PC-3 (cell line): ENCODE measurements around the gene FKBP2. TPM values are rescaled to one million over a fixed set of nuclear protein-coding genes. Genes with fewer than 3 reads are reported as not detected.

Experiments used
- ATAC-seq: fragments of 200-7000 bp; cut with Tn5 transposase; 2 replicates; pipeline ENCODE4 v1.9.1; 2020; ENCODE audit warnings: mild to moderate bottlenecking, moderate library complexity
- BruUV-seq: library from RNA; stranded (reverse); fragments of 400-500 nt; replicated peaks from 2 replicates; lab custom pipeline; 2021; lab: Mats Ljungman, UMichigan
- CTCF ChIA-PET: fragments of 300-600 bp; sonication (Branson Sonifier 250); formaldehyde crosslinking; loops from one replicate; lab custom pipeline; 2022; ENCODE audit warnings: antibody characterized with exemption; lab: Charles Lee
- POLR2A ChIA-PET: fragments of 300-600 bp; sonication (Branson Sonifier 250); formaldehyde crosslinking; loops from one replicate; lab custom pipeline; 2022; ENCODE audit warnings: antibody characterized with exemption; ENCODE audit not compliant: unreplicated experiment; lab: Charles Lee
- DNase-seq: peaks from one replicate; pipeline ENCODE4 v3.0.0-alpha.2; 2015
- H2AFZ ChIP-seq: fragments of 300-600 bp; sonication (generic); 2 replicates; pipeline ENCODE4 v1.6.0; 2016; ENCODE audit warnings: antibody characterized with exemption, low read length
- H3F3A ChIP-seq: fragments of 300-600 bp; sonication (generic); one replicate; pipeline ENCODE4 v1.6.0; 2017; ENCODE audit warnings: antibody characterized with exemption, low read length, control low read depth, mild to moderate bottlenecking; ENCODE audit not compliant: unreplicated experiment
- H3K27ac ChIP-seq: fragments of 300-600 bp; sonication (generic); 2 replicates; pipeline ENCODE4 v1.5.1; 2016; ENCODE audit warnings: mild to moderate bottlenecking, low read length
- H3K27me3 ChIP-seq: fragments of 300-600 bp; sonication (generic); 2 replicates; pipeline ENCODE4 v1.6.1; 2016; ENCODE audit warnings: low read length, mixed read lengths
- H3K36me3 ChIP-seq: fragments of 300-600 bp; sonication (generic); 2 replicates; pipeline ENCODE4 v1.6.1; 2016; ENCODE audit warnings: low read depth, mixed run types, low read length, mixed read lengths
- H3K4me1 ChIP-seq: fragments of 300-600 bp; sonication (generic); 2 replicates; pipeline ENCODE4 v1.5.1; 2016; ENCODE audit warnings: low read length; ENCODE audit not compliant: insufficient read depth
- H3K4me2 ChIP-seq: fragments of 300-600 bp; sonication (generic); 2 replicates; pipeline ENCODE4 v1.6.0; 2016; ENCODE audit warnings: low read length
- H3K4me3 ChIP-seq: fragments of 300-600 bp; sonication (generic); 2 replicates; pipeline ENCODE4 v1.5.1; 2016; ENCODE audit warnings: mild to moderate bottlenecking, low read length, mixed read lengths
- H3K79me2 ChIP-seq: fragments of 300-600 bp; sonication (generic); 2 replicates; pipeline ENCODE4 v1.6.1; 2017; ENCODE audit warnings: low read length, mixed read lengths
- H3K9ac ChIP-seq: fragments of 300-600 bp; sonication (generic); 2 replicates; pipeline ENCODE4 v1.6.0; 2016; ENCODE audit warnings: mild to moderate bottlenecking, low read length
- H3K9me2 ChIP-seq: fragments of 300-600 bp; sonication (generic); replicated peaks from 2 replicates; pipeline ENCODE4 v1.6.1; 2016; ENCODE audit warnings: mixed run types, low read length, mixed read lengths
- H3K9me3 ChIP-seq: fragments of 300-600 bp; sonication (generic); 2 replicates; pipeline ENCODE4 v1.6.1; 2016; ENCODE audit warnings: low read length, mixed read lengths
- H4K20me1 ChIP-seq: fragments of 300-600 bp; sonication (generic); 2 replicates; pipeline ENCODE4 v1.6.1; 2016; ENCODE audit warnings: low read length, mixed read lengths
- EZH2 ChIP-seq: fragments of 300-600 bp; sonication (generic); IDR thresholded peaks from one replicate; pipeline ENCODE4 v1.6.1; 2017; ENCODE audit warnings: antibody characterized with exemption, mild to moderate bottlenecking, low read length; ENCODE audit not compliant: unreplicated experiment
- EZH2phosphoT487 ChIP-seq: fragments of 300-600 bp; sonication (generic); IDR thresholded peaks from 2 replicates; pipeline ENCODE4 v1.6.1; 2018; ENCODE audit warnings: mild to moderate bottlenecking, antibody characterized with exemption, low read length, borderline replicate concordance
- intact Hi-C: fragments of 100-400 bp; cut with micrococcal nuclease; formaldehyde crosslinking; loops from 2 replicates; pipeline ENCODE4 v1.9.0; 2023
- total RNA-seq: library from RNA; depleted of rRNA; stranded (reverse); fragments of >200 nt; gene quantifications from 2 replicates; pipeline ENCODE4 v1.2.3, GENCODE V29; 2014
- TF ChIP-seq, protein P1 (sequence below): fragments of 300-600 bp; sonication (generic); conservative IDR thresholded peaks from 2 replicates; pipeline ENCODE4 v1.5.1; 2017; ENCODE audit warnings: antibody characterized with exemption, low read depth, mild to moderate bottlenecking, low read length

FKBP2 gene
- total RNA-seq, 1 experiment from 2014 or later: 215 TPM

DNA sequence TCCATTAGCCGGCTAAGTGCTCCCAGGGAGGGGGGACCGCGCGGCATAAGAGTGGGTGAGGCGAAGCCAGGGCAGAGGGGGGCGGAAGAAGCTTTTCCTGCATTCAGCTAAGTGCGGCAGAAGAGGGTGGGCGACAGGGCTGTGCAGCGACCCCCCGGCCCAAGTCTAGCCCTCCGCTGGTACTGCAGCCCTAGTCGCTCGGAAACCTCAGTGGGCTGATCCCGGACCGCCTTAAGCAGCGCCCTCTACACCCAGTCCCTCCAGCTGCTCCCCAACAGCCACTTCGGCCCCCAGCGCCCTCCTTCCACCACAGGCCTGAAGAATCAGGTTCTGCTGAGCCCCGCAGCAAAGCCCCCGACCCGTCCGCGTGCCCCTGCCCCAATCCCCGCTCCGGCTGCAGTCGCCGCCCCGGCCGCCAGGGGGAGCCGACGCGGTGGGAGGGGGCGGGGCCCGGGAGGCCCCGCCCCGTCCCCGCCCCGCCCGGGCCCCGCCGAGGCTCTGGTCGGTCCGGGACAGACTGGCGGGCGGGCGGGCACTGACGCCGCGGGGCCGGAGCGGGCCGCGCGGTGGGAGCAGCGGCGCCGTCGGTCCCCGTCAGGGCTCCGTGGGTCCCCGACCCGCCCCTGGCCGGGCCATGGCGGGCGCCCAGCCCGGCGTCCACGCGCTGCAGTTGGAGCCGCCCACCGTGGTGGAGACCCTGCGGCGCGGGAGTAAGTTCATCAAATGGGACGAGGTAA is 10.3 kb downstream of the FKBP2 start, which contains the start of gene PLCB3:
PLCB3 (plus strand) TSS at position 515 of the 737 bp plus-strand sequence; CDS start at position 635, 120 bp downstream.
- ChIA-PET CTCF (interaction anchor here (1.2 to 1.3 kb wide), 2 partner anchors 53 to 104 kb away, joined by 3 to 5 read pairs; no protein-coding TSS in a partner anchor), POLR2A (interaction anchor here (0.7 kb wide), 1 partner anchor 44 kb away, joined by 4 read pairs; no protein-coding TSS in a partner anchor)
- Histone ChIP-seq H3K4me3 (peak within 1 kb of the TSS; percentile 85), H3K9me2 (no peaks in the 10 kb centered on the region), H3K4me2 (peak within 1 kb of the TSS; percentile 98), H3K79me2 (peaks cover 27% of the 10 kb centered on the region), H3F3A (no peaks in the 10 kb centered on the region), H3K27me3 (no peaks in the 10 kb centered on the region), H3K27ac (no peak within 1 kb of the TSS), H3K9me3 (no peaks in the 10 kb centered on the region), H3K36me3 (peaks cover 15% of the 10 kb centered on the region), H2AFZ (peak within 1 kb of the TSS; percentile 93), H3K9ac (peak within 1 kb of the TSS; percentile 79), H3K4me1 (peaks cover 30% of the 10 kb centered on the region), H4K20me1 (no peaks in the 10 kb centered on the region; the same call in 1 of the 2 replicates)
- ATAC-seq (peak; percentile 49), DNase-seq (peak; percentile 74)
- no peak for TF ChIP-seq EZH2phosphoT487
- no peak for TF ChIP-seq EZH2
- TF ChIP-seq, protein P1, sequence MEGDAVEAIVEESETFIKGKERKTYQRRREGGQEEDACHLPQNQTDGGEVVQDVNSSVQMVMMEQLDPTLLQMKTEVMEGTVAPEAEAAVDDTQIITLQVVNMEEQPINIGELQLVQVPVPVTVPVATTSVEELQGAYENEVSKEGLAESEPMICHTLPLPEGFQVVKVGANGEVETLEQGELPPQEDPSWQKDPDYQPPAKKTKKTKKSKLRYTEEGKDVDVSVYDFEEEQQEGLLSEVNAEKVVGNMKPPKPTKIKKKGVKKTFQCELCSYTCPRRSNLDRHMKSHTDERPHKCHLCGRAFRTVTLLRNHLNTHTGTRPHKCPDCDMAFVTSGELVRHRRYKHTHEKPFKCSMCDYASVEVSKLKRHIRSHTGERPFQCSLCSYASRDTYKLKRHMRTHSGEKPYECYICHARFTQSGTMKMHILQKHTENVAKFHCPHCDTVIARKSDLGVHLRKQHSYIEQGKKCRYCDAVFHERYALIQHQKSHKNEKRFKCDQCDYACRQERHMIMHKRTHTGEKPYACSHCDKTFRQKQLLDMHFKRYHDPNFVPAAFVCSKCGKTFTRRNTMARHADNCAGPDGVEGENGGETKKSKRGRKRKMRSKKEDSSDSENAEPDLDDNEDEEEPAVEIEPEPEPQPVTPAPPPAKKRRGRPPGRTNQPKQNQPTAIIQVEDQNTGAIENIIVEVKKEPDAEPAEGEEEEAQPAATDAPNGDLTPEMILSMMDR: peak; percentile 72
- intact Hi-C loops: loop anchor here (1.0 kb wide), 1 partner anchor 47 kb away; no protein-coding TSS in a partner anchor
- BruUV-seq: no TSS peak

DNA sequence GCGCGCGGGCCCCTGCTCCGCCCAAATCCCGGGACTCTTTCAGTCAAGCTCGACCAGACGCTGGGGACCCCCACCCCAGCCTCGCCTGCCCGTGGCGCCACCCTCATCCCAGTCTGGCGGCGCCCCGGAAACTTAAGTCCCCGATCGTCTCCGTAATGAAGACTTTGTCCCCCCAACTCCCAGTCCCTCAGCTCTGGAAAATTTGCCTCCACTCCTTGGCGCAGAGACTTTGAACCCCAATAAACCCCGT is 10.8 kb downstream of the FKBP2 start:
- intact Hi-C loops: loop anchor here (1.0 kb wide), 1 partner anchor 47 kb away; no protein-coding TSS in a partner anchor
- POLR2A ChIA-PET: interaction anchor here (0.7 kb wide), 1 partner anchor 44 kb away, joined by 4 read pairs; no protein-coding TSS in a partner anchor

More for the DNA sequence above, 10.8 kb downstream of the FKBP2 start:
- Histone ChIP-seq H3K79me2 (peaks cover 25% of the 10 kb centered on the region), H3K4me1 (peaks cover 35% of the 10 kb centered on the region), H4K20me1 (no peaks in the 10 kb centered on the region; the same call in 1 of the 2 replicates), H3K27me3 (no peaks in the 10 kb centered on the region), H3K9ac (peak overlapping the region; percentile 79), H3K4me2 (peak overlapping the region; percentile 98), H3K36me3 (peaks cover 20% of the 10 kb centered on the region), H3K27ac (no peak overlapping the region), H3K4me3 (peak overlapping the region; percentile 85), H3K9me2 (no peaks in the 10 kb centered on the region), H3F3A (no peaks in the 10 kb centered on the region), H3K9me3 (no peaks in the 10 kb centered on the region), H2AFZ (peak overlapping the region; percentile 68)
- ATAC-seq (no peak), DNase-seq (no peak)
- no TSS peak for BruUV-seq
- TF ChIP-seq, protein P1: no peak
- TF ChIP-seq EZH2phosphoT487 (no peak), EZH2 (no peak)
- CTCF ChIA-PET: interaction anchor here (0.6 to 1.3 kb wide), 6 partner anchors 9 to 103 kb away, joined by 3 to 11 read pairs (median 6); no protein-coding TSS in a partner anchor
